Urothelium cell line (cell line): ENCODE data around the gene ZSCAN22.
"Not testable (repeated sequence)": the region's sequence is repeated elsewhere in the genome, so short reads cannot be mapped to it uniquely, and the experiment has no call there.

Experiments used
- DNase-seq: peaks from one replicate; pipeline ENCODE4 v3.0.0; 2011; ENCODE audit warnings: low spot score, mixed read lengths
- FAIRE-seq: peaks from 2 replicates; lab custom pipeline; 2011; peaks lifted over from hg19 to GRCh38; lab: Jason Lieb, UNC

The ZSCAN22 gene

GRCh38 chr19:58368561-58369360 is 42.0 kb downstream of the ZSCAN22 start:
- FAIRE-seq (no peak), DNase-seq (no peak)

- FAIRE-seq: no peak
- no peak for DNase-seq
These were observed 45.7 kb downstream of the ZSCAN22 start for GRCh38 chr19:58372311-58373133.

- no peak for DNase-seq
- FAIRE-seq: no peak
These were observed 47.4 kb downstream of the ZSCAN22 start for GRCh38 chr19:58374200-58374599.

- FAIRE-seq: not testable (repeated sequence)
These were observed 49.9 kb downstream of the ZSCAN22 start for GRCh38 chr19:58376724-58377123.

GRCh38 chr19:58379246-58379645 is 52.5 kb downstream of the ZSCAN22 start:
- DNase-seq: no peak

More at GRCh38 chr19:58376724-58377123, 49.9 kb downstream of the ZSCAN22 start:
- not testable (repeated sequence) for DNase-seq

GRCh38 chr19:58380037-58380661 is 53.4 kb downstream of the ZSCAN22 start:
- FAIRE-seq (no peak), DNase-seq (no peak)

More at GRCh38 chr19:58379246-58379645, 52.5 kb downstream of the ZSCAN22 start:
- FAIRE-seq: no peak

- DNase-seq (peak; percentile 95), FAIRE-seq (peak; percentile 75)
These were observed 54.1 kb downstream of the ZSCAN22 start, which contains the start of gene ZNF837 for GRCh38 chr19:58380662-58381459. ZNF837 (minus strand) TSS chr19:58381030; CDS start chr19:58369332, 11,698 bp downstream.

- DNase-seq (no peak), FAIRE-seq (no peak)
These were observed 54.8 kb downstream of the ZSCAN22 start for GRCh38 chr19:58381460-58382212.

- DNase-seq (no peak), FAIRE-seq (no peak)
These were observed 56.3 kb downstream of the ZSCAN22 start for GRCh38 chr19:58382997-58383603.

GRCh38 chr19:58385313-58385890 is 58.6 kb downstream of the ZSCAN22 start:
- no peak for FAIRE-seq

GRCh38 chr19:58385891-58386575 is 59.2 kb downstream of the ZSCAN22 start:
- DNase-seq (no peak), FAIRE-seq (no peak)

More at GRCh38 chr19:58385313-58385890, 58.6 kb downstream of the ZSCAN22 start:
- DNase-seq: no peak

GRCh38 chr19:58386576-58387337 is 60.0 kb downstream of the ZSCAN22 start, which contains the start of gene RPS5:
RPS5 (plus strand) TSS chr19:58387269; CDS start chr19:58388138, 869 bp downstream.
- peak; percentile 65 for FAIRE-seq
- DNase-seq: peak; percentile 99

GRCh38 chr19:58387338-58388174 is 60.8 kb downstream of the ZSCAN22 start:
- DNase-seq (no peak), FAIRE-seq (no peak)

GRCh38 chr19:58388175-58388526 is 61.4 kb downstream of the ZSCAN22 start:
- no peak for FAIRE-seq

More at GRCh38 chr19:58388175-58388526, 61.4 kb downstream of the ZSCAN22 start:
- no peak for DNase-seq
